ENCODE data around the gene TSFM. TPM values are rescaled to one million over a fixed set of nuclear protein-coding genes. Genes with fewer than 3 reads are reported as not detected.

TSFM gene
- total RNA-seq, 1 donor, result 25.5 TPM

DNA sequence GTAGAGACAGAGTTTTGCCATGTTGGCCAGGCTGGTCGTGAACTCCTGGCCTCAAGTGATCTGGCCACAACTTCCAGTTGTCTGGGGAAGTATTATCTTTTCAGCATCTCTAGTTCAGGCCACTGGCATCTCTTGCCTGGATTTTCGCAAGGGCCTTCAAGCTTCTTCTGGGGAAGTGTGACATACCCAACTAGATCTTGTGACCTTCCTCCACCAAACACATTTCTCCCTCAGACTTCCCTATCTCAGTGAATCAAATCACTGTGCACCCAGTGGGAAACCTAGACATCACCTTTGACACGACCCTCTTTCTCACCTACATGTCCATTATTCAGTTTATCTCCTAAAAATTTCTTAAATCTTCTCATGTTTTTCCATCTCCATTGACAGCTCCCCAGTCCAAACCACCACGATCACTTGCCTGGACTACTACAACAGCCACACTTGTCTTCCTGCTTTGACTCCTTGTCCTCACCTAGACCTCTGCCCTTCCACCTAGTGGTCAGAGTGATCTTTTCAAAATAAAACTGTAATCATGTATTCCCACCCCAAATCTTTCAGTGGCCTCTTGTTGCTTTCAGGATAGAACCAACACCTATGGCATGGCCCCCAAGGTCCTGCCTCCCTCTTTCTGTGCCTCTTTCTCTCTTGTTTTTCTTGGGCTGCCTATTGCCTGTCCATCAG is 6.9 kb upstream of the TSFM start:
- TF ChIP-seq, protein P1, sequence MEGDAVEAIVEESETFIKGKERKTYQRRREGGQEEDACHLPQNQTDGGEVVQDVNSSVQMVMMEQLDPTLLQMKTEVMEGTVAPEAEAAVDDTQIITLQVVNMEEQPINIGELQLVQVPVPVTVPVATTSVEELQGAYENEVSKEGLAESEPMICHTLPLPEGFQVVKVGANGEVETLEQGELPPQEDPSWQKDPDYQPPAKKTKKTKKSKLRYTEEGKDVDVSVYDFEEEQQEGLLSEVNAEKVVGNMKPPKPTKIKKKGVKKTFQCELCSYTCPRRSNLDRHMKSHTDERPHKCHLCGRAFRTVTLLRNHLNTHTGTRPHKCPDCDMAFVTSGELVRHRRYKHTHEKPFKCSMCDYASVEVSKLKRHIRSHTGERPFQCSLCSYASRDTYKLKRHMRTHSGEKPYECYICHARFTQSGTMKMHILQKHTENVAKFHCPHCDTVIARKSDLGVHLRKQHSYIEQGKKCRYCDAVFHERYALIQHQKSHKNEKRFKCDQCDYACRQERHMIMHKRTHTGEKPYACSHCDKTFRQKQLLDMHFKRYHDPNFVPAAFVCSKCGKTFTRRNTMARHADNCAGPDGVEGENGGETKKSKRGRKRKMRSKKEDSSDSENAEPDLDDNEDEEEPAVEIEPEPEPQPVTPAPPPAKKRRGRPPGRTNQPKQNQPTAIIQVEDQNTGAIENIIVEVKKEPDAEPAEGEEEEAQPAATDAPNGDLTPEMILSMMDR (IDR thresholded peaks at IDR 0.05; ENCODE audit: insufficient read depth, low read depth, low read length), result peak; percentile 5
- DNase-seq (ENCODE audit: low read depth), result no peak
- no peak overlapping the region for H3K4me3 ChIP-seq (ENCODE audit: low read depth, low read length)

DNA sequence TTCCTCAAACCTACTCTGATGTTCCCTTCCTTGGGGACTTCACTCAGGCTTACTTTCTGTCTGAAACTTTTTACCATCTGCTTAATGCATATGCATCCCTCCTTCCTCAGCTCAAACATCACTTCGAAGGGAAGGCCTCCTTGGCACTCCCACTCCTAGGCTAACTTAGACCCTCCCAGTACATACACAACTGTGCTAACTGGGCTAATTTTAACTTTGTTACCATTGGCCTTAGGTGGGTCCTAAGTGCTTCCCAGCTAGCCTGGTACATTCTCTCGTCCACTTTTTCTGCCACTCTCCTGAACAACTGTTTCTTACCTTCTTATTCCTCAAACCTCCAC is 6.4 kb upstream of the TSFM start:
- H3K4me3 ChIP-seq (ENCODE audit: low read depth, low read length), result no peak overlapping the region
- no peak for DNase-seq (ENCODE audit: low read depth)
- TF ChIP-seq, protein P1 (IDR thresholded peaks at IDR 0.05; ENCODE audit: insufficient read depth, low read depth, low read length), result no peak

GRCh38 chr12:57777367-57777766 is 5.2 kb upstream of the TSFM start:
- H3K4me3 ChIP-seq (ENCODE audit: low read depth, low read length), result no peak overlapping the region
- TF ChIP-seq, protein P1 (IDR thresholded peaks at IDR 0.05; ENCODE audit: insufficient read depth, low read depth, low read length), result no peak

GRCh38 chr12:57777911-57778310 is 4.7 kb upstream of the TSFM start:
- no peak for DNase-seq (ENCODE audit: low read depth)
- no peak overlapping the region for H3K4me3 ChIP-seq (ENCODE audit: low read depth, low read length)
- TF ChIP-seq, protein P1 (IDR thresholded peaks at IDR 0.05; ENCODE audit: insufficient read depth, low read depth, low read length), result no peak

More at GRCh38 chr12:57777367-57777766, 5.2 kb upstream of the TSFM start:
- DNase-seq (ENCODE audit: low read depth), result no peak

DNA sequence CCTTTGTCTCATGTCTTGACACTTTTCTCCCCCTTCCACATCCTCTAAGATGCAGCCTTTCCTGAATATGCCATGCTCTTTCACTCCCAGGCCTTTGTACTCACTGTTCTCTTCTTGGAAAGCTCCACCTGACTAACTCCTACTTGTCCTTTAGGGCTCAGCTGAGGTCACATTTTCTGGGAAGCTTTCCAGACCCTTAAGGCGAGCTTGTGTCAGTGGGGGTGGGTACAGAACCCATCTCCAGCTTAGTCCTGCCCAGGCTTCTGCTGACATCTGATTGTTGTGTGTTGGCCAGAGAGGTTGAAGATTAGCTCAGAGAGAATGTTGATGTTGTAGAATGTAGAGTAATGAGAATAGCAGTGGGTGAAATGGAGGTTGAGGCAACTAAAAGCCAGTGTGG is 2.9 kb upstream of the TSFM start:
- TF ChIP-seq, protein P1 (IDR thresholded peaks at IDR 0.05; ENCODE audit: insufficient read depth, low read depth, low read length), result no peak
- no peak overlapping the region for H3K4me3 ChIP-seq (ENCODE audit: low read depth, low read length)
- peak; percentile 33 for DNase-seq (ENCODE audit: low read depth)

GRCh38 chr12:57780284-57780897 is 2.2 kb upstream of the TSFM start:
- TF ChIP-seq, protein P1 (IDR thresholded peaks at IDR 0.05; ENCODE audit: insufficient read depth, low read depth, low read length), result no peak
- no peak overlapping the region for H3K4me3 ChIP-seq (ENCODE audit: low read depth, low read length)

More at GRCh38 chr12:57780284-57780897, 2.2 kb upstream of the TSFM start:
- DNase-seq (ENCODE audit: low read depth), result no peak
